Mucosa of stomach (tissue), 1 donor: ENCODE data around the gene GALNT18.

Experiments
- H3K27me3 ChIP-seq: one replicate; pipeline ENCODE4 v1.7.0; 2013; ENCODE audit warnings: mild to moderate bottlenecking, low read length; ENCODE audit not compliant: control insufficient read depth, insufficient read depth
- H3K36me3 ChIP-seq: one replicate; pipeline ENCODE4 v1.7.0; 2013; ENCODE audit warnings: low read length; ENCODE audit not compliant: control insufficient read depth, insufficient read depth
- H3K4me1 ChIP-seq: one replicate; pipeline ENCODE4 v1.7.0; 2013; ENCODE audit warnings: mild to moderate bottlenecking, low read length; ENCODE audit not compliant: control insufficient read depth, insufficient read depth
- H3K4me3 ChIP-seq: one replicate; pipeline ENCODE4 v1.7.0; 2013; ENCODE audit warnings: low read length
- H3K9ac ChIP-seq: one replicate; pipeline ENCODE4 v1.7.0; 2013; ENCODE audit warnings: mild to moderate bottlenecking, low read length, moderate library complexity
- H3K9me3 ChIP-seq: one replicate; pipeline ENCODE4 v1.7.0; 2013; ENCODE audit warnings: mild to moderate bottlenecking, low read length, moderate library complexity; ENCODE audit not compliant: control insufficient read depth
- donor health status: Pancreatic carcinoma.

GALNT18 gene

DNA sequence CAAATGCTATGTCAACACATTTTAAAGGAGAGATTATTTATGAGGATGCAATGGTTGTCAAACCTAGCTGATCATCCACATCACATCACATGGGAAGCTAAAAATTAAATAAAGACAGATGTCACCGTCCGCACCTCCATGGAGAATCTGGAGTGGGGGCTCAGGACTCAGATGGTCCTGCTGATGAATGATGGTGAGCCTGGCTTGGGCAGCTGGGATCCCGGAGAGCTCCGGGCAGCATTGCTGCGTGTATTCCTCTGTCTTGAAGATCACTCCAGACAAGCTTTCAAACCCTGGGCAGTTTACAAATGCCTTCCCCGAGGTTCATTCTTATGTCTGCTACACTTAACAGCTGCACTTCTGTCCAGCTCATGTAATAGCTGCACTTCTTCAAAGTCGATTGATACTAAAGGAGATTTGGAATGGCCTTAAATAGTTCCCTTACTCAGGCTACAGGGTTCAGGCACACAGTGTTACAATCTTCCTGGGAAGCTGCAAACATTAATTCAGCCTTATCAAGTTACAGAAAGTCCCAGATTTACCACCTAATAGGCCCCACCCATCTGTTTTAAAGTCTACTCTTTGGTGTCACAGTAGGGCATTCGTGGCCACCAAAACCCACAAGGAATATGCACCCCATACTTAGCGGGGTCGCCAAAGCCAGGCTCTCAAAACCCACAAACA lies 234.0 kb downstream of the GALNT18 start:
- Histone ChIP-seq H3K36me3 (no peaks in the 10 kb centered on the region), H3K9me3 (no peaks in the 10 kb centered on the region), H3K4me3 (no peak overlapping the region), H3K9ac (no peak overlapping the region), H3K4me1 (no peaks in the 10 kb centered on the region), H3K27me3 (no peaks in the 10 kb centered on the region)

- H3K36me3 ChIP-seq, result no peaks in the 10 kb centered on the region
- no peaks in the 10 kb centered on the region for H3K9me3 ChIP-seq
- no peak overlapping the region for H3K4me3 ChIP-seq
- H3K4me1 ChIP-seq, result no peaks in the 10 kb centered on the region
- H3K9ac ChIP-seq, result no peak overlapping the region
- no peaks in the 10 kb centered on the region for H3K27me3 ChIP-seq
Measured at GRCh38 chr11:11387207-11387606, 234.6 kb downstream of the GALNT18 start.

GRCh38 chr11:11384829-11385228 lies 237.0 kb downstream of the GALNT18 start:
- no peaks in the 10 kb centered on the region for H3K9me3 ChIP-seq
- no peaks in the 10 kb centered on the region for H3K36me3 ChIP-seq
- no peaks in the 10 kb centered on the region for H3K4me1 ChIP-seq
- no peaks in the 10 kb centered on the region for H3K27me3 ChIP-seq
- no peak overlapping the region for H3K9ac ChIP-seq
- no peak overlapping the region for H3K4me3 ChIP-seq

DNA sequence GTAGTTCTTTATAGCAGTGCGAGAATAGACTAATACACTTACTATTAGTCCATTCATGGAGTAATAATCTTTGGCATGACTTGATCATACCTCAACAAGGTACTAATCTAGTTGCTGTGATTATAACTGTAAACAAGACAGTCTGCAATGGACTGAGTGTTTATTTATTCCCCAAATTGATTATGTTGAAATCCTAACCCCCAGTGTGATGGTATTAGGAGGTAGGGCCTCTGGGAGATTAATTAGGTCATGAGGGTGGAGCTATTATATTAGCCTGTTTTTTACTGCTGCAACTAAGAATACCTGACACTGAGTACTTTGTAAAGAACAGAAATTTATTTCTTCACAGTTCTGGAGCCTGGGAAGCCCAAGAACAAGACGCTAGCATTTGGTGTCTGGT lies 237.8 kb downstream of the GALNT18 start:
- Histone ChIP-seq H3K4me3 (no peak overlapping the region), H3K36me3 (no peaks in the 10 kb centered on the region), H3K27me3 (no peaks in the 10 kb centered on the region)

GRCh38 chr11:11382858-11383532 lies 238.8 kb downstream of the GALNT18 start:
- Histone ChIP-seq H3K36me3 (no peaks in the 10 kb centered on the region), H3K4me3 (no peak overlapping the region), H3K9me3 (no peaks in the 10 kb centered on the region), H3K27me3 (no peaks in the 10 kb centered on the region), H3K4me1 (no peaks in the 10 kb centered on the region), H3K9ac (no peak overlapping the region)

More for the DNA sequence above, 237.8 kb downstream of the GALNT18 start:
- Histone ChIP-seq H3K9ac (no peak overlapping the region), H3K4me1 (no peaks in the 10 kb centered on the region), H3K9me3 (no peaks in the 10 kb centered on the region)

DNA sequence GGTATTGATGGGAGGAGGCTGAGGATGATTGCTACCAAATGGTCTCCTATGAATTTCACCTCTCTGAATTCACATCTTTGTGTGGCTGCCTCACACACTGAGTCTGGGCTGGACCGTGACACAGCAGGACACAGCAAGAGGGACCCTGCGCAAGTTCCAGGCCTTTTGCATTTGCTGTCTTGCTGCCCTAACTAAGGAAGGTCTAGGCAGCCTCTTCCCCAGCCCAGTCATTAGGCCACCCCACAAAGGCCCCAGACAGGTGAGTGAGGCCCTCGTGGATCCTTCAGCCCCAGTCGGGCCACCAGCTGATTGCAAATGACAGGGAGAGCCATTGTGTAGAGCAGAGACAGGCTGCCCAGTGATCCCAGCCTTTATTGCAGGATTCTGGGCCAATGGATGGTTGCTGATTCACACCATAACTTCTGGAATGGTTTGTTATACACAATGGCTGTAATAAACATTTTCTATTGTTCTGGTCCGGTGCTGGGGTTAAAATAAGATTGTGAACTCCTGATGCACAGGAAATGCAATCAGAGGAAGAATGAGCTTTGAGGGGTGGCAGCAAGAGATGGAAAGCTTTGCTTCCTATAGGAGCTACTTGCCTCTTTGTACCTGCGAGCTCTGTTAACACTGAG lies 240.2 kb downstream of the GALNT18 start:
- Histone ChIP-seq H3K4me3 (no peak overlapping the region), H3K36me3 (no peaks in the 10 kb centered on the region), H3K4me1 (no peaks in the 10 kb centered on the region), H3K9me3 (no peaks in the 10 kb centered on the region), H3K9ac (no peak overlapping the region), H3K27me3 (no peaks in the 10 kb centered on the region)

GRCh38 chr11:11380883-11381282 lies 240.9 kb downstream of the GALNT18 start:
- Histone ChIP-seq H3K9me3 (no peaks in the 10 kb centered on the region), H3K4me3 (no peak overlapping the region), H3K36me3 (no peaks in the 10 kb centered on the region)

GRCh38 chr11:11380340-11380739 lies 241.5 kb downstream of the GALNT18 start:
- Histone ChIP-seq H3K27me3 (no peaks in the 10 kb centered on the region), H3K4me3 (no peak overlapping the region), H3K9ac (no peak overlapping the region), H3K9me3 (no peaks in the 10 kb centered on the region), H3K4me1 (no peaks in the 10 kb centered on the region), H3K36me3 (no peaks in the 10 kb centered on the region)

More at GRCh38 chr11:11380883-11381282, 240.9 kb downstream of the GALNT18 start:
- no peak overlapping the region for H3K9ac ChIP-seq
- no peaks in the 10 kb centered on the region for H3K4me1 ChIP-seq
- no peaks in the 10 kb centered on the region for H3K27me3 ChIP-seq

- Histone ChIP-seq H3K9me3 (no peaks in the 10 kb centered on the region), H3K27me3 (no peaks in the 10 kb centered on the region), H3K36me3 (no peaks in the 10 kb centered on the region), H3K4me3 (no peak overlapping the region), H3K9ac (no peak overlapping the region), H3K4me1 (no peaks in the 10 kb centered on the region)
Measured at GRCh38 chr11:11379661-11380060, 242.1 kb downstream of the GALNT18 start.

DNA sequence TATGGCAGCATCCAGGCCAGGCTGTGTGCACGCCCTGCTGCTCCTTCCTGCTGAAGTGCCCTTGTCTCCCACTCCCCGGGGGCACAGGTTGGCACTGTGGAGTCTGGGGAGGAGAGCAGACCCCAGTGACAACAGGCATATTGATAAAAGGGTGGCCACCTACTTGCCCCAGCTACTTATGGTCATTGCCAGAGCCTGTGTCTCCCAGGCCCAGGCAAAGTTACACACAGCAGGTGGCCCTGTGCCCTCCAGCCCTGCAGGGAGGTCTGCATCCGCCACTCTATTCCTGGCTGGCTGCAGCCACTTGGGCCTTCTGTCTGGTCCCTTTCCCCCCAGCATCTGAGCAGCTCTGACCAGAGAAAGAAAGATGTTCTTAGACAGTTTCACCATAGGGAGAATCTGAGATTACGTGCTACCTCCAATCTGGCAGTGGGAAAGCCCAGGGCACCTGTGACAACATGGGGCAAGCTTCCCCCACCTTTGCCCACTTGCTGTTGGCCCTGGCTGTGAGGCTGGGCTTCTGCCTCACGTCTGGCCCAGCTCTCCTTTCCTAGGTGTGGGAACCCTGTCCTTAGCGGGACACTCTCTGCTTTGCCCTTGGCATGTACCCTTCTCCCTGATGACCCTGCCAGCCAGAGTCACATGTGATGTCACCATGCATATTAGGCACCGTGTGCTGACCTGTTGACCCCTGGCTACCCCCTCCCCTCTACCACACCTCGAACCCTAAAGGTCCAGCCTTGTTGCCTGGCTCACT lies 243.4 kb downstream of the GALNT18 start:
- no peak overlapping the region for H3K9ac ChIP-seq
- H3K9me3 ChIP-seq, result no peaks in the 10 kb centered on the region
- H3K4me3 ChIP-seq, result no peak overlapping the region
- no peaks in the 10 kb centered on the region for H3K27me3 ChIP-seq
- no peaks in the 10 kb centered on the region for H3K4me1 ChIP-seq
- H3K36me3 ChIP-seq, result no peaks in the 10 kb centered on the region

DNA sequence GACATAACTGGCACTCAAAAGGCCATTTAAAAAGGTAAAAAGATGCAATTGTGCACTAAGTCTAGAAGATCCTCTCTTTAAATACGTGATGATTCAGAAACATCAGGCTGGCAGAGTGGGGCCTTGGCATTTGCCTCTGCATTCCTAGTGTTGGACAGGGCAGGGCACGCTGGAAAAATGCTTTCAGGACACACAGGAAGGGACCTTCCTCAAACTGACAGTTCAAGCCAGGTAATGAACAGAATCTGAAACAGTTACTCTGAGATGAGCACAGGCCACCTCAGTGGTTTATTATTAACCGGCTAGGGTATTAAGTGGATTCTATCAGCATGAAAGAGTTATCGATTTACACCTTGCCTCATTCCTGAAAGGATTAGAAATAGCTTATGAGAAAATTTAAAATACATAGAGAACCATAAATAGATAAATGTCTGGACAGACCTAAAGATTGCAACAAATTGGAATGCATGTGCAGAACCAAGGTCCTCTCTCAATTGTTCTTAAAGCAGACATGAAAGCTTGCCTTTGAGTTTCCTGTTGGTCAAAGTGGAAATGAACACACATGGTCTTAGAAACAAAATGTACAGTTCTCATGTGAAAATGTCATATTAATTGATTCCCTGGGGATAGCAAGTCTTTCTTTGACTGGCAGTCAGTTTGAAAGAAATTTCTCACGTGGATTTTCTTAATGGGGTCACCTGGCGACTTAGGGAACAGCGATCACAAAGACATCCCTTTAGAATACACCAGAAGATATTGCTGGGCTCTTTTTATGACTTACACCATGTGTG lies 247.3 kb downstream of the GALNT18 start:
- Histone ChIP-seq H3K9ac (no peak overlapping the region), H3K4me3 (no peak overlapping the region), H3K4me1 (no peaks in the 10 kb centered on the region), H3K36me3 (no peaks in the 10 kb centered on the region), H3K27me3 (no peaks in the 10 kb centered on the region), H3K9me3 (no peaks in the 10 kb centered on the region)
